IMR-90 (cell line): ENCODE data around the gene OTUD6A. TPM values are rescaled to one million over a fixed set of nuclear protein-coding genes. Genes with fewer than 3 reads are reported as not detected.

Experiments
- ATAC-seq: fragments of 200-7000 bp; cut with Tn5 transposase; 2 replicates; pipeline ENCODE4 v1.9.1; 2020; ENCODE audit warnings: low read depth, mild to moderate bottlenecking, moderate library complexity
- BruUV-seq: library from RNA; stranded (reverse); fragments of 400-500 nt; replicated peaks from 2 replicates; lab custom pipeline; 2021; lab: Mats Ljungman, UMichigan
- CTCF ChIA-PET: fragments of 300-600 bp; formaldehyde crosslinking; extraction: SDS; loops from one replicate; lab custom pipeline; 2021; ENCODE audit warnings: antibody characterized with exemption; lab: Yijun Ruan, JAX
- POLR2A ChIA-PET: fragments of 300-600 bp; sonication (Branson Sonifier 250); formaldehyde crosslinking; loops from one replicate; lab custom pipeline; 2022; ENCODE audit warnings: antibody characterized with exemption; ENCODE audit not compliant: unreplicated experiment; lab: Charles Lee
- DNase-seq: peaks from one replicate; pipeline ENCODE4 v3.0.0; 2013
- H2AFZ ChIP-seq: replicated peaks from 2 replicates; pipeline ENCODE3; 2013; ENCODE audit warnings: low read length, mild to moderate bottlenecking; ENCODE audit not compliant: poor library complexity
- H2AK5ac ChIP-seq: 2 replicates; pipeline ENCODE4 v1.6.1; 2013; ENCODE audit warnings: low read depth, low read length, inconsistent platforms
- H2AK9ac ChIP-seq: replicated peaks from 2 replicates; pipeline ENCODE3; 2013; ENCODE audit warnings: mild to moderate bottlenecking, low read depth, low read length, moderate library complexity; ENCODE audit not compliant: poor library complexity
- H2BK120ac ChIP-seq: 2 replicates; pipeline ENCODE4 v1.6.1; 2013; ENCODE audit warnings: low read depth, low read length, inconsistent platforms
- H2BK15ac ChIP-seq: 3 replicates; pipeline ENCODE4 v1.6.1; 2013; ENCODE audit warnings: low read depth, low read length, inconsistent platforms
- H2BK20ac ChIP-seq: 2 replicates; pipeline ENCODE4 v1.6.1; 2013; ENCODE audit warnings: low read depth, mild to moderate bottlenecking, inconsistent platforms, low read length, moderate library complexity
- H2BK5ac ChIP-seq: 2 replicates; pipeline ENCODE4 v1.6.1; 2013; ENCODE audit warnings: mild to moderate bottlenecking, low read depth, low read length, inconsistent platforms; ENCODE audit not compliant: poor library complexity, severe bottlenecking
- H3K14ac ChIP-seq: replicated peaks from 2 replicates; pipeline ENCODE4 v1.6.1; 2013; ENCODE audit warnings: low read depth, low read length, inconsistent platforms
- H3K18ac ChIP-seq: 2 replicates; pipeline ENCODE4 v1.6.1; 2013; ENCODE audit warnings: low read depth, low read length, control low read depth
- H3K23ac ChIP-seq: 2 replicates; pipeline ENCODE4 v1.6.1; 2013; ENCODE audit warnings: low read depth, low read length, inconsistent platforms
- H3K27ac ChIP-seq: 2 replicates; pipeline ENCODE4 v1.5.1; 2013; ENCODE audit warnings: mild to moderate bottlenecking, control low read depth, low read length; ENCODE audit not compliant: insufficient read depth
- H3K27me3 ChIP-seq: 2 replicates; pipeline ENCODE4 v1.6.1; 2013; ENCODE audit warnings: low read length; ENCODE audit not compliant: control insufficient read depth, insufficient read depth
- H3K36me3 ChIP-seq: 2 replicates; pipeline ENCODE4 v1.6.1; 2013; ENCODE audit warnings: low read length, mixed read lengths; ENCODE audit not compliant: control insufficient read depth, insufficient read depth
- H3K4ac ChIP-seq: 2 replicates; pipeline ENCODE4 v1.6.1; 2013; ENCODE audit warnings: low read depth, low read length, inconsistent platforms
- H3K4me1 ChIP-seq: 2 replicates; pipeline ENCODE4 v1.6.1; 2013; ENCODE audit warnings: low read length, mixed read lengths; ENCODE audit not compliant: control insufficient read depth, insufficient read depth
- H3K4me2 ChIP-seq: 2 replicates; pipeline ENCODE4 v1.6.1; 2013; ENCODE audit warnings: low read depth, mild to moderate bottlenecking, control low read depth, low read length, moderate library complexity
- H3K4me3 ChIP-seq: 2 replicates; pipeline ENCODE4 v1.5.1; 2013; ENCODE audit warnings: low read depth, mild to moderate bottlenecking, control low read depth, low read length, moderate library complexity; ENCODE audit not compliant: insufficient read depth
- H3K56ac ChIP-seq: 2 replicates; pipeline ENCODE4 v1.6.1; 2013; ENCODE audit warnings: low read length, inconsistent platforms; ENCODE audit not compliant: insufficient read depth; ENCODE audit errors: extremely low read depth
- H3K79me1 ChIP-seq, 2 experiments: 2 replicates each; pipeline ENCODE4 v1.6.1; 2013; ENCODE audit warnings: low read length in 2 of 2, inconsistent platforms in 1 of 2, low read depth in 1 of 2
- H3K9ac ChIP-seq: 2 replicates; pipeline ENCODE4 v1.6.1; 2013; ENCODE audit warnings: low read depth, low read length, control low read depth
- H3K9me1 ChIP-seq: 2 replicates; pipeline ENCODE4 v1.6.1; 2013; ENCODE audit warnings: low read length, inconsistent platforms; ENCODE audit not compliant: insufficient read depth
- H3K9me3 ChIP-seq: 2 replicates; pipeline ENCODE4 v1.6.1; 2013; ENCODE audit warnings: low read length; ENCODE audit not compliant: control insufficient read depth, insufficient read depth
- H4K20me1 ChIP-seq: 2 replicates; pipeline ENCODE4 v1.6.1; 2013; ENCODE audit warnings: low read length, inconsistent platforms; ENCODE audit not compliant: insufficient read depth
- H4K5ac ChIP-seq: 2 replicates; pipeline ENCODE4 v1.6.1; 2013; ENCODE audit warnings: mild to moderate bottlenecking, low read depth, low read length, control low read depth
- H4K8ac ChIP-seq, 2 experiments: 2 replicates each; pipeline ENCODE4 v1.6.1; 2013; ENCODE audit warnings: low read depth in 2 of 2, low read length in 2 of 2, control low read depth in 1 of 2, inconsistent platforms in 1 of 2
- H4K91ac ChIP-seq: 2 replicates; pipeline ENCODE4 v1.6.1; 2013; ENCODE audit warnings: low read depth, low read length, inconsistent platforms; ENCODE audit not compliant: insufficient read depth
- CEBPB ChIP-seq: IDR thresholded peaks from 2 replicates; pipeline ENCODE4 v1.6.1; 2012; ENCODE audit warnings: low read depth, low read length, improper control_type of control experiment
- CHD1 ChIP-seq: IDR thresholded peaks from 2 replicates; pipeline ENCODE4 v1.6.1; 2012; ENCODE audit warnings: low read depth, low read length, improper control_type of control experiment
- CTCF ChIP-seq: conservative IDR thresholded peaks from 2 replicates; pipeline ENCODE4 v1.5.1; 2012; ENCODE audit warnings: mild to moderate bottlenecking, low read depth, low read length, improper control_type of control experiment
- FOS ChIP-seq: fragments of 150-350 bp; IDR thresholded peaks from 2 replicates; pipeline ENCODE4 v1.6.1; 2016; ENCODE audit warnings: low read depth, low read length
- MAZ ChIP-seq: IDR thresholded peaks from 2 replicates; pipeline ENCODE4 v1.6.1; 2012; ENCODE audit warnings: low read depth, mild to moderate bottlenecking, low read length, improper control_type of control experiment, moderate library complexity, borderline replicate concordance
- MXI1 ChIP-seq: IDR thresholded peaks from 2 replicates; pipeline ENCODE4 v1.6.1; 2012; ENCODE audit warnings: low read depth, mild to moderate bottlenecking, low read length, moderate library complexity, borderline replicate concordance
- NFE2L2 ChIP-seq: fragments of 150-350 bp; IDR thresholded peaks from 2 replicates; pipeline ENCODE4 v1.6.1; 2016; ENCODE audit warnings: low read depth, mild to moderate bottlenecking, low read length
- POLR2A ChIP-seq: IDR thresholded peaks from 2 replicates; pipeline ENCODE4 v1.6.1; 2012; ENCODE audit warnings: mild to moderate bottlenecking, low read depth, low read length
- RAD21 ChIP-seq: IDR thresholded peaks from 2 replicates; pipeline ENCODE4 v1.6.1; 2012; ENCODE audit warnings: low read length, improper control_type of control experiment
- RCOR1 ChIP-seq: IDR thresholded peaks from 2 replicates; pipeline ENCODE4 v1.6.1; 2012; ENCODE audit warnings: mild to moderate bottlenecking, low read length, improper control_type of control experiment; ENCODE audit not compliant: insufficient replicate concordance
- RFX5 ChIP-seq: IDR thresholded peaks from 2 replicates; pipeline ENCODE4 v1.8.0; 2012; ENCODE audit warnings: low read depth, mild to moderate bottlenecking, low read length, moderate library complexity
- SMC3 ChIP-seq: fragments of 150-350 bp; IDR thresholded peaks from 2 replicates; pipeline ENCODE4 v1.6.1; 2016; ENCODE audit warnings: low read depth, mild to moderate bottlenecking, antibody characterized with exemption, low read length, moderate library complexity
- WGBS, 2 experiments: methylation state at CpG; one replicate each; pipeline versions ENCODE4 v1.1.5 to v1.1.7; 2013; ENCODE audit warnings: missing lambda C conversion rate in 2 of 2; ENCODE audit not compliant: insufficient read length in 1 of 2; ENCODE audit errors: extremely low coverage in 2 of 2; 5-methylcytosine and 5-hydroxymethylcytosine counted together
- dilution Hi-C: fragments of 300-500 bp; cut with HindIII; formaldehyde crosslinking; loops from one replicate; pipeline ENCODE4 v1.14.3; 2018; ENCODE audit warnings: low sequenced_read_pairs; ENCODE audit not compliant: unreplicated experiment
- in situ Hi-C: fragments of 300-500 bp; cut with MboI; formaldehyde crosslinking; loops from 3 replicates; pipeline ENCODE4 v1.14.3; 2019; ENCODE audit warnings: low sequenced_read_pairs, inconsistent platforms, mixed read lengths
- intact Hi-C: fragments of 100-400 bp; cut with micrococcal nuclease; formaldehyde crosslinking; loops from 2 replicates; pipeline ENCODE4 v1.10.0; 2022
- polyA plus RNA-seq, 3 experiments: library from polyadenylated mRNA; depleted of rRNA; stranded (reverse); fragments of >200 nt; gene quantifications; 2 replicates each; pipeline ENCODE4 v1.2.3, GENCODE V29; 2012; ENCODE audit warnings: low replicate concordance in 1 of 3
- total RNA-seq: library from RNA; depleted of rRNA; stranded (reverse); fragments of >200 nt; gene quantifications from 2 replicates; pipeline ENCODE4 v1.2.3, GENCODE V29; 2012
- TF ChIP-seq, protein P1 (sequence below): fragments of 150-350 bp; IDR thresholded peaks from 2 replicates; pipeline ENCODE4 v1.6.1; 2017; ENCODE audit warnings: mild to moderate bottlenecking, antibody characterized with exemption, low read length, low read depth

OTUD6A gene
- total and polyA plus RNA-seq, 2 of the 4 experiments (the other 2 are of a cell fraction): not detected

- TF ChIP-seq, protein P1, sequence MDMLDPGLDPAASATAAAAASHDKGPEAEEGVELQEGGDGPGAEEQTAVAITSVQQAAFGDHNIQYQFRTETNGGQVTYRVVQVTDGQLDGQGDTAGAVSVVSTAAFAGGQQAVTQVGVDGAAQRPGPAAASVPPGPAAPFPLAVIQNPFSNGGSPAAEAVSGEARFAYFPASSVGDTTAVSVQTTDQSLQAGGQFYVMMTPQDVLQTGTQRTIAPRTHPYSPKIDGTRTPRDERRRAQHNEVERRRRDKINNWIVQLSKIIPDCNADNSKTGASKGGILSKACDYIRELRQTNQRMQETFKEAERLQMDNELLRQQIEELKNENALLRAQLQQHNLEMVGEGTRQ: no peak
These were observed 48.5 kb upstream of the OTUD6A start (continued) for GRCh38 chrX:70013466-70014381.

DNA sequence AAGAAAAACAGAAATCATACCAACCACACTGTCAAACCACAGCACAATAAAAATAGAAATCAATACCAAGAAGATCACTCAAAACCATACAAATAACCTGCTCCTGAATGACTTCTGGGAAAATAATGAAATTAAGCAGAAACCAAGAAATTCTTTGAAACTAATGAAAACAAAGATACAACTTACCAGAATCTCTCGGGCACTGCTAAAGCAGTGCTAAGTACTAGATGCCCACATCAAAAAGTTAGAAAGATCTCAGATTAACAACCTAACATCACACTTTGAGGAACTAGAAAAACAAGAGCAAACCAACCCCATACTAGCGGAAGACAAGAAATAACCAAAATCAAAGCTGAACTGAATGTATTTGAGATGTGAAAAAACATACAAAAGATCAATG lies 45.7 kb upstream of the OTUD6A start:
- Histone ChIP-seq H2BK15ac (no peak overlapping the region), H4K20me1 (no peaks in the 10 kb centered on the region), H4K8ac (no peak overlapping the region), H2AK5ac (no peak overlapping the region), H2AK9ac (no peak overlapping the region), H3K56ac (no peak overlapping the region), H3K18ac (no peak overlapping the region), H3K27me3 (peaks cover 5% of the 10 kb centered on the region), H2BK5ac (no peak overlapping the region), H3K14ac (no peak overlapping the region), H3K9me1 (no peaks in the 10 kb centered on the region), H3K9ac (no peak overlapping the region), H3K27ac (no peak overlapping the region), H2BK20ac (no peak overlapping the region), H2AFZ (no peak overlapping the region), H4K91ac (no peak overlapping the region), H4K5ac (no peak overlapping the region), H3K23ac (no peak overlapping the region), H3K4ac (no peak overlapping the region), H2BK120ac (no peak overlapping the region), H3K36me3 (no peaks in the 10 kb centered on the region), H3K4me2 (no peak overlapping the region), H3K9me3 (no peaks in the 10 kb centered on the region), H3K4me3 (no peak overlapping the region), H3K79me1 (no peaks in the 10 kb centered on the region), H3K4me1 (no peaks in the 10 kb centered on the region)
- in situ Hi-C loops (no loop called here), intact Hi-C loops (no loop called here), dilution Hi-C loops (no loop called here)
- POLR2A ChIA-PET: no interaction called here
- DNase-seq (no peak), ATAC-seq (no peak)
- CTCF ChIA-PET: no interaction called here
- no TSS peak for BruUV-seq
- WGBS, 2 experiments: no CpG with 5 or more reads among the region's 2 CpGs
- no peak for TF ChIP-seq RAD21
- no peak for TF ChIP-seq MAZ
- no peak for TF ChIP-seq CTCF
- TF ChIP-seq FOS: no peak
- no peak for TF ChIP-seq SMC3
- no peak for TF ChIP-seq CHD1
- TF ChIP-seq RCOR1: no peak
- TF ChIP-seq RFX5: no peak
- TF ChIP-seq POLR2A: no peak
- no peak for TF ChIP-seq MXI1
- TF ChIP-seq CEBPB: no peak
- TF ChIP-seq, protein P1: no peak
- no peak for TF ChIP-seq NFE2L2
